K562 (cell line): Measurements from ENCODE around the gene DIMT1. TPM values are rescaled to one million over a fixed set of nuclear protein-coding genes. Genes with fewer than 3 reads are reported as not detected.

Source experiments
- CBX5 ChIP-seq: IDR thresholded peaks from 2 replicates; pipeline ENCODE4 v1.6.1; 2014; ENCODE audit warnings: low read depth, borderline replicate concordance
- CUX1 ChIP-seq: fragments of 200-800 bp; sonication (Bioruptor generic); IDR thresholded peaks from 2 replicates; pipeline ENCODE4 v1.6.1; 2016; ENCODE audit warnings: missing genetic modification characterization, missing compliant biosample characterization
- ETV6 ChIP-seq, 3 experiments: fragments of 150-350 bp in 1 of 3; sonication (generic) in 1 of 3; formaldehyde crosslinking in 1 of 3; IDR thresholded peaks; 2 replicates each; pipeline versions ENCODE4 v1.6.1 to v1.8.0; 2014 to 2022; ENCODE audit warnings: borderline replicate concordance in 2 of 3, low read depth in 2 of 3, antibody characterized with exemption in 1 of 3, low read length in 1 of 3, mild to moderate bottlenecking in 1 of 3, missing genetic modification reagents in 1 of 3
- FOXJ3 ChIP-seq: sonication (generic); formaldehyde crosslinking; IDR thresholded peaks from 2 replicates; pipeline ENCODE4 v1.4.0; 2020; ENCODE audit warnings: mild to moderate bottlenecking, missing genetic modification reagents
- NFYB ChIP-seq: IDR thresholded peaks from 2 replicates; pipeline ENCODE4 v1.6.1; 2011; ENCODE audit warnings: mild to moderate bottlenecking, moderate library complexity; ENCODE audit not compliant: insufficient read length; ENCODE audit errors: extremely low read depth
- NR4A1 ChIP-seq, 2 experiments: fragments of 250-450 bp in 1 of 2; fragments of 450-650 bp in 1 of 2; sonication (Bioruptor Pico) in 1 of 2; IDR thresholded peaks; 2 replicates each; pipeline versions ENCODE4 v1.4.0 to v1.6.1; 2016 to 2020; ENCODE audit warnings: mild to moderate bottlenecking in 2 of 2, missing compliant biosample characterization in 1 of 2, missing genetic modification characterization in 1 of 2, moderate library complexity in 1 of 2
- SNAPC5 ChIP-seq: fragments of 250-450 bp; sonication (Bioruptor Pico); IDR thresholded peaks from 2 replicates; pipeline ENCODE4 v1.8.0; 2021; ENCODE audit warnings: moderate library complexity, mild to moderate bottlenecking, inconsistent platforms
- TCF3 ChIP-seq: sonication (generic); formaldehyde crosslinking; IDR thresholded peaks from 2 replicates; pipeline ENCODE4 v1.4.0; 2020; ENCODE audit warnings: mild to moderate bottlenecking, missing genetic modification reagents
- ZNF165 ChIP-seq: fragments of 250-450 bp; sonication (Bioruptor Pico); IDR thresholded peaks from 2 replicates; pipeline ENCODE4 v1.4.0; 2020; ENCODE audit warnings: borderline replicate concordance
- polyA plus RNA-seq, 8 experiments: library from polyadenylated mRNA; depleted of rRNA in 4 of 8; stranded (reverse) in 5 of 8; unstranded in 3 of 8; fragments of >200 nt; fragmentation: Nextera tagmentation in 2 of 8; fragmentation: Illumina TruSeq in 1 of 8; extraction: Ambion mirVana in 2 of 8; extraction: Trizol in 1 of 8; gene quantifications; 2 replicates each; pipeline versions ENCODE4 v1.2.1 to v1.2.3, GENCODE V29; 2011 to 2014; ENCODE audit warnings: inconsistent platforms in 1 of 8, missing spikeins in 1 of 8
- total RNA-seq, 7 experiments: library from RNA; depleted of rRNA in 6 of 7; stranded (reverse); fragments of >200 nt in 6 of 7; fragmentation: Illumina TruSeq in 2 of 7; extraction: Trizol in 2 of 7; gene quantifications; 2 replicates each; pipeline versions ENCODE4 v1.2.1 to v1.2.3, GENCODE V29; 2011 to 2021; ENCODE audit warnings: low replicate concordance in 1 of 7
- TF ChIP-seq, protein P1 (sequence below): fragments of 150-350 bp; IDR thresholded peaks from 2 replicates; pipeline ENCODE4 v1.6.1; 2014; ENCODE audit warnings: low read depth, mild to moderate bottlenecking, low read length, borderline replicate concordance
- TF ChIP-seq, protein P2 (sequence below): fragments of 450-650 bp; IDR thresholded peaks from 2 replicates; pipeline ENCODE4 v1.7.1; 2018; ENCODE audit warnings: mild to moderate bottlenecking, low read depth; ENCODE audit not compliant: partially characterized antibody
- TF ChIP-seq, protein P3 (sequence below): IDR thresholded peaks from 2 replicates; pipeline ENCODE4 v1.6.1; 2011; ENCODE audit not compliant: insufficient read length; ENCODE audit errors: extremely low read depth

The DIMT1 gene
- total and polyA plus RNA-seq, 9 of the 15 experiments (the other 6 are each of a cell fraction or from before 2014, with no cell fraction given): 28.9 to 85.3 (median 54.1) TPM

- TF ChIP-seq, protein P1, sequence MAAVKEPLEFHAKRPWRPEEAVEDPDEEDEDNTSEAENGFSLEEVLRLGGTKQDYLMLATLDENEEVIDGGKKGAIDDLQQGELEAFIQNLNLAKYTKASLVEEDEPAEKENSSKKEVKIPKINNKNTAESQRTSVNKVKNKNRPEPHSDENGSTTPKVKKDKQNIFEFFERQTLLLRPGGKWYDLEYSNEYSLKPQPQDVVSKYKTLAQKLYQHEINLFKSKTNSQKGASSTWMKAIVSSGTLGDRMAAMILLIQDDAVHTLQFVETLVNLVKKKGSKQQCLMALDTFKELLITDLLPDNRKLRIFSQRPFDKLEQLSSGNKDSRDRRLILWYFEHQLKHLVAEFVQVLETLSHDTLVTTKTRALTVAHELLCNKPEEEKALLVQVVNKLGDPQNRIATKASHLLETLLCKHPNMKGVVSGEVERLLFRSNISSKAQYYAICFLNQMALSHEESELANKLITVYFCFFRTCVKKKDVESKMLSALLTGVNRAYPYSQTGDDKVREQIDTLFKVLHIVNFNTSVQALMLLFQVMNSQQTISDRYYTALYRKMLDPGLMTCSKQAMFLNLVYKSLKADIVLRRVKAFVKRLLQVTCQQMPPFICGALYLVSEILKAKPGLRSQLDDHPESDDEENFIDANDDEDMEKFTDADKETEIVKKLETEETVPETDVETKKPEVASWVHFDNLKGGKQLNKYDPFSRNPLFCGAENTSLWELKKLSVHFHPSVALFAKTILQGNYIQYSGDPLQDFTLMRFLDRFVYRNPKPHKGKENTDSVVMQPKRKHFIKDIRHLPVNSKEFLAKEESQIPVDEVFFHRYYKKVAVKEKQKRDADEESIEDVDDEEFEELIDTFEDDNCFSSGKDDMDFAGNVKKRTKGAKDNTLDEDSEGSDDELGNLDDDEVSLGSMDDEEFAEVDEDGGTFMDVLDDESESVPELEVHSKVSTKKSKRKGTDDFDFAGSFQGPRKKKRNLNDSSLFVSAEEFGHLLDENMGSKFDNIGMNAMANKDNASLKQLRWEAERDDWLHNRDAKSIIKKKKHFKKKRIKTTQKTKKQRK: no peak
- TF ChIP-seq NFYB: no peak
- no peak for TF ChIP-seq ETV6 (IDR thresholded peaks at IDR 0.05; ENCODE audit: borderline replicate concordance in 1 of 2, low read depth in 2 of 2, low read length in 1 of 2)
- 0 out of 2 replicates have a peak, but pooled peaks have one; percentile 55 for TF ChIP-seq ETV6 (CRISPR knock-in tag; IDR thresholded peaks at IDR 0.05; ENCODE audit: borderline replicate concordance)
- TF ChIP-seq TCF3 (CRISPR knock-in tag): peak; percentile 8; the same call in 1 of the 2 replicates
- TF ChIP-seq, protein P2, sequence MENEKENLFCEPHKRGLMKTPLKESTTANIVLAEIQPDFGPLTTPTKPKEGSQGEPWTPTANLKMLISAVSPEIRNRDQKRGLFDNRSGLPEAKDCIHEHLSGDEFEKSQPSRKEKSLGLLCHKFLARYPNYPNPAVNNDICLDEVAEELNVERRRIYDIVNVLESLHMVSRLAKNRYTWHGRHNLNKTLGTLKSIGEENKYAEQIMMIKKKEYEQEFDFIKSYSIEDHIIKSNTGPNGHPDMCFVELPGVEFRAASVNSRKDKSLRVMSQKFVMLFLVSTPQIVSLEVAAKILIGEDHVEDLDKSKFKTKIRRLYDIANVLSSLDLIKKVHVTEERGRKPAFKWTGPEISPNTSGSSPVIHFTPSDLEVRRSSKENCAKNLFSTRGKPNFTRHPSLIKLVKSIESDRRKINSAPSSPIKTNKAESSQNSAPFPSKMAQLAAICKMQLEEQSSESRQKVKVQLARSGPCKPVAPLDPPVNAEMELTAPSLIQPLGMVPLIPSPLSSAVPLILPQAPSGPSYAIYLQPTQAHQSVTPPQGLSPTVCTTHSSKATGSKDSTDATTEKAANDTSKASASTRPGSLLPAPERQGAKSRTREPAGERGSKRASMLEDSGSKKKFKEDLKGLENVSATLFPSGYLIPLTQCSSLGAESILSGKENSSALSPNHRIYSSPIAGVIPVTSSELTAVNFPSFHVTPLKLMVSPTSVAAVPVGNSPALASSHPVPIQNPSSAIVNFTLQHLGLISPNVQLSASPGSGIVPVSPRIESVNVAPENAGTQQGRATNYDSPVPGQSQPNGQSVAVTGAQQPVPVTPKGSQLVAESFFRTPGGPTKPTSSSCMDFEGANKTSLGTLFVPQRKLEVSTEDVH: peak; percentile 97
- no peak for TF ChIP-seq SNAPC5 (CRISPR knock-in tag)
- no peak for TF ChIP-seq FOXJ3
- TF ChIP-seq, protein P3, sequence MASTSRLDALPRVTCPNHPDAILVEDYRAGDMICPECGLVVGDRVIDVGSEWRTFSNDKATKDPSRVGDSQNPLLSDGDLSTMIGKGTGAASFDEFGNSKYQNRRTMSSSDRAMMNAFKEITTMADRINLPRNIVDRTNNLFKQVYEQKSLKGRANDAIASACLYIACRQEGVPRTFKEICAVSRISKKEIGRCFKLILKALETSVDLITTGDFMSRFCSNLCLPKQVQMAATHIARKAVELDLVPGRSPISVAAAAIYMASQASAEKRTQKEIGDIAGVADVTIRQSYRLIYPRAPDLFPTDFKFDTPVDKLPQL: no peak
- TF ChIP-seq NR4A1 (CRISPR knock-in tag; IDR thresholded peaks at IDR 0.05): peak; percentile 24; the same call in 1 of the 2 replicates
- no peak for TF ChIP-seq NR4A1 (tag; IDR thresholded peaks at IDR 0.05)
- TF ChIP-seq ZNF165 (CRISPR knock-in tag): 0 out of 2 replicates have a peak, but pooled peaks have one; percentile 17
- TF ChIP-seq CUX1: no peak
- TF ChIP-seq CBX5: no peak
These were observed 9.0 kb upstream of the DIMT1 start, which contains the start of gene IPO11 (continued) for GRCh38 chr5:62412549-62413329.
